OCI-M1 (cell line): ENCODE data around the gene KRTAP4-3.
A peak's percentile ranks its signal among the peaks of the same experiment; 100 is the strongest.
"Not testable (repeated sequence)": the region's sequence is repeated elsewhere in the genome, so short reads cannot be mapped to it uniquely, and the experiment has no call there.

Experiments used
- DNase-seq: peaks from one replicate; lab custom pipeline; 2025; lab: John Stamatoyannopoulos, UW

KRTAP4-3 gene

DNA sequence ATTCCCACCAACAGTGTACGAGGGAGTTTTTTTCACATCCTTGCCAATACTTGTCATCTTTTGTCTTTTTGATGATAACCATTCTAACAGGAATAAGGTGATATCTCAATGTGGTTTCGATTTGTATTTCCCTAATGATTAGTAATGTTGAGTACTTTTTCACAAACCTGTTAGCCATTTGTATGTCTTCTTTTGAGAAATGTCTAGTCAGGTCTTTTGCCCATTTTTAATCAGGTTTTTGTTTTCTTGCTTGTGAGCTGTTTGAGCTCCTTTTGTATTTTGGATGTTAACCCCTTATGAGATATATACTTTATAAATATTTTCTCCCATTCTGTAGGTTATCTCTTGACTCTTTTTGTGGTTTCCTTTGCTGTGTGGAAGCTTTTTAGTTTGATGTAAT lies 16.5 kb downstream of the KRTAP4-3 start:
- DNase-seq = no peak

DNA sequence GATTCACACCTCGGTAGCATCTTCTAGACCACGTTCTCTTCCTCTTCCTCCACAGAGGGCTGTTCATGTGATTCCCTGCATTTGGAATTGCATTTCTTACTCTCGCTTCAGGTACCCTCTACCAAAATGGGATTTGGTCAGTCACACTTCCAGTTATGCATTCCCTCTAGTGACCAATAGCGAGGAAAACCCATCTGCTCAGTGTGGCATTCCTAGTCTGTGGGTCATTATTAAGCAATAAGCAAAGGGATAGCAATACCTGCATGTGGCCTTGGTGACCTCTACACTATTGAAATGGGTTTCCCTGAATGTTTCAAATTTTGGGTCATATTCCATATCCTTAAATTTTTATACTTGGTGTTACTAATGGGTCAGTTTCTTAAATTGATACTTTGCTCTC lies 18.0 kb downstream of the KRTAP4-3 start:
- DNase-seq = no peak

DNA sequence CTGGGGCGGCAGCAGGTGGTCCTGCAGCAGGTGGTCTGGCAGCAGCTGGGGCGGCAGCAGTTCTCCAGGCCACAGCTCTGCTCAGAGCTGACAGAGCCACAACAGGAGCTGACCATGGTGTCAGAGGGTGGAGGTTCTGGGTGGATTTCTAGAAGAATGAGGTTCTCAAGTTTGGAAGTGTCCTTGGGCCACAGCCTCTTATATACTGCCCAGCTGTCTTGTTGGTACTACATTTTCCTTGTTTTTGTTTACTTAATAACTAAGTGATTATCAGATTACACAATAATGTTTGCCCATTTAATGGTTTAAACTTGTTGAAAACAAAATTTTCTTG lies 18.4 kb downstream of the KRTAP4-3 start, which contains the start of gene KRTAP4-5:
KRTAP4-5 (minus strand) TSS at position 174 of the 334 bp plus-strand sequence; CDS start at position 116, 58 bp downstream.
- DNase-seq = no peak

DNA sequence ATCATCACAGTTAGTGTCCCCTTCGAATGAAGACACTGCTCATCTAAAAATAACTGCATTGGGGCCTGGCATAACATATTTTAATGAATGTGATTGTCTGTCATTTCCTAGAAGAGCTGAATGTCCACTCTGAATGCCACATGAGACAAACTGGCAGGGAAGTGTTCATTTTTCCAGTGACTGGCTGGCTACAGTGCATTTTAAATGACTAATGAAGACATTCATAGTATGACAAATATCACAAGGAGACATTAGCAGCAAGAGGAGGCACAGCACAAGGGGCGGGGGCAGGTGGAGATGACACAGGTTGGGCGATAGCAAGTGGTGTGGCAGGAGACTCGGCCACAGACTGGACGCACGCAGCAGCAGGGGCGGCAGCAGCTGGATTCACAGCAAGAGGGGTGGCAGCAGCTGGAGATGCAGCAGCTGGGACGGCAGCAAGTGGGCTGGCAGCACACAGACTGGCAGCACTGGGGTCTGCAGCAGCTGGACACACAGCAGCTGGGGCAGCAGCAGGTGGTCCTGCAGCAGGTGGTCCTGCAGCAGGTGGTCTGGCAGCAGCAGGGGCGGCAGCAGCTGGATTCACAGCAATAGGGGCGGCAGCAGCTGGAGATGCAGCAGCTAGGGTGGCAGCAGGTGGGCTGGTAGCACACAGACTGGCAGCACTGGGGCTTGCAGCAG lies 18.9 kb downstream of the KRTAP4-3 start:
- not testable (repeated sequence) for DNase-seq

DNA sequence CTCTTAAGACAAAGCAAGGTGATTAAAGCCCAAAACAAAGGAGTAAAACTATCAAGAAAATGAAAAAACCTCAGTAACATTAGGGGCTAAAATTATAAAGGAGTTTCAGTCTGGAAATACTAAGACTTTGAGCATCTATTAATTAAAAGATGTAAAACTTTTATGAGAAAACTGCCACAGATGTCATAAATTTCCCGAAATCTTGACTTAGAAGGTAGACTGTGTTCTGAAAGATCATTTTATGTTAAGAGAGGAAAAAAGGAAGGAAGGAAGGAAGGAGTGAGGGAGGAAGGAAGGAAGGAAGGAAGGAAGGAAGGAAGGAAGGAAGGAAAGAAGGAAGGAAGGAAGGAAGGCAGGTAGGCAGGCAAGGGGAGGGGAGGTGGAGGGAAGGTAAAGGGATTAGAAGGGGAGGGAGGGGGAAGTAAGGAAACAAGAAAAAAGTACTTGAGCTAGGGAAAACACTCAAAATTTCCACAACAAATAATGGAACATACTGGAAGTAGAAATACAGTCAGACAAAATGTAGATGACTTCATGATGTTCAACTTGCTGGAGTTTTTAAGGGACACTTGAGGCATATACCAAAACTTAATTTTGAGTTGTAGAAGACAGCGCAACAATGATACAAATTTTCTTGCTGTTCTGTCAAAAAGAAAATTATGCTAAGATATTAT lies 20.4 kb downstream of the KRTAP4-3 start:
- DNase-seq = no peak

DNA sequence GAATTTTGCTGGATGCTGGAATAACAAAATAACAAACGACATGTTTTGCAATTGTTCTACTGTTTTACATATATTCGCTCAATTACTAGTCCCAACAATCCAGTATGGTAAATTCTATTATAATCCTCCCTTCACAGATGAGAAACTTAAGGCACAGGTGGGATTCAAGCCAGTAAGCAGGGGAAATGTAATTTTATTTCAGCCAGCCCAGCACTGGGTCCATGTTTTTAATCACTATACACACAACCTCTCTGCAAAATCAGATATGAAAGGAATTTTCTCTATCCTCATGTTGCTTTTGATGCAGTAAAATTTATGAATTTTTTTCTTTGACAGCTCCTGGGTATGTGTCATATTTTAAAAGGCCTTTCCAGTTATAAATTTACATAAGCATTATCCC lies 22.8 kb downstream of the KRTAP4-3 start:
- no peak for DNase-seq

DNA sequence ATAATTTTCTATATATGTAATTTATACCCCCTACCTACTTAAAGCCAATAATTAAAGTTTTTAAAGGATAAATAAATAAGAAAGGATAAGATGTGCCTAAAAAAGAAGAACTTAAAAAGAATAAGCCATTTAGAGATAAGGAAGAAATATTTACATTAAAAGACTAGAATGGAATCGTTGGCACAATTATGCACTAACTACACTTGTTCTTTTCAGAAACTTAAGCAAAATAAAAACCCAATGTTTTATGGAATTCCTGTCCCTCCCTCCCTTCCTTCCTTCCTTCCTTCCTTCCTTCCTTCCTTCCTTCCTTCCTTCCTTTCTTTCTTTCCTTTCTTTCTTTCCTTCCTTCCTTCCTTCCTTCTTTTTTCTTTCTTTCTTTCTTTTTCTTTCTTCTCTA lies 23.2 kb downstream of the KRTAP4-3 start:
- DNase-seq = no peak

DNA sequence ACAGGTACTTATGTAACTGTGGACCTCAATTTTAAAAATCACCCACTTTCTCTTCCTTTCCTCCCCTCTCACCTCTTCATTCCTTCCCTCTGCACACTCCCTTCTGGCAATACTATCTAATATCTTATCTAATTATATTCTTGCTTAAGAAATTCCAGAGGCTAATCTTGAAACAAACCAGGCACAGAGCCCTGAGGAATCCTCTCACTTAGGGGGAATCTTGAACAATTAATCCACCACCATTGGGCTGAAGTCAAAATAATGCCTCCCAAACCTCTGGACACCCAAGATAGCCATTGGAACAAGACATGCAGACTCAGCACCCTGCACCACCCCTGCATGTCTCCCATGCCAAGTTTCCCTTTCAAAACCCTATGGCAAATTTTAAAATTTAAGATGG lies 26.7 kb downstream of the KRTAP4-3 start:
- DNase-seq = no peak

DNA sequence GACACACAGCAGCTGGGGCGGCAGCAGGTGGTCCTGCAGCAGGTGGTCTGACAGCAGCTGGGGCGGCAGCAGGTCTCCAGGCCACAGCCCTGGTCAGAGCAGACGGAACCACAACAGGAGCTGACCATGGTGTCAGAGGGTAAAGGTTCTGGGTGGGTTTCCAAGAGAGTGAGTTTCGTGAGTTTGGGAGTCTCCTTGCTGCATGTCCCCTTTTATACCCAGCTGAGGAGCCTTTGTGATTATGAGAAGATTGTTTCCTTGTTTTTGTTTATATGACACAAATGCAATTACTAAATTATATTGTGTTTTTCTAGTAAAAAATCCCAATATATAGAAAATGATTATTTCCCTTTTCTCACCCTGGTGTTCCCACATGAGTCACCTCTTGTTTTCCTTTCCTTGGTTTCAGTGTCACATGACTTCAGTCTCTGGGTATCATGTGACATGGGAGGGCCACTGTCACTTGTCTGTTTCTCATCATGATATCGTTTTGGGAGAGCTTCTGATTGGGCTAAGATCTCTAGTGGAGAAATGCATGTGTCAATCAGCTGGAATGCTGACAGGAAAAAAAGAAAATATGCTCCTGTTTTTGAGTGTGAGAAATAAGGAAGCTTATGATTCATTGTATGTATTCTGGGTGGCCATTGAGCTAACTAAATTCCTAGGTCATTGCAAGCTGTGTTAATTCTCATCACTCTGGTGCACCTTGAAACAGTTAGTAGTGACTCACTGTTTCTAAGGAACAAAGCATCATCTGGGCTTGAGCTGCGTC lies 27.5 kb downstream of the KRTAP4-3 start, which contains the start of gene KRTAP4-6:
KRTAP4-6 (minus strand) TSS at position 185 of the 772 bp plus-strand sequence; CDS start at position 128, 57 bp downstream.
- DNase-seq = no peak

DNA sequence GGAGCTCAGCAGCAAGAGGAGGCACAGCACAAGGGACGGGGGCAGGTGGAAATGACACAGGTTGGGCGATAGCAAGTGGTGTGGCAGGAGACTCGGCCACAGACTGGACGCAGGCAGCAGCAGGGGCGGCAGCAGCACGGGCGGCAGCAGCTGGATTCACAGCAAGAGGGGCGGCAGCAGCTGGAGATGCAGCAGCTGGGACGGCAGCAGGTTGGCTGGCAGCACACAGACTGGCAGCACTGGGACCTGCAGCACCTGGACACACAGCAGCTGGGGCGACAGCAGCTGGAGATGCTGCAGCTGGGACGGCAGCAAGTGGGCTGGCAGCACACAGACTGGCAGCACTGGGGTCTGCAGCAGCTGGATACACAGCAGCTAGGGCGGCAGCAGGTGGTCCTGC lies 28.2 kb downstream of the KRTAP4-3 start:
- not testable (repeated sequence) for DNase-seq

DNA sequence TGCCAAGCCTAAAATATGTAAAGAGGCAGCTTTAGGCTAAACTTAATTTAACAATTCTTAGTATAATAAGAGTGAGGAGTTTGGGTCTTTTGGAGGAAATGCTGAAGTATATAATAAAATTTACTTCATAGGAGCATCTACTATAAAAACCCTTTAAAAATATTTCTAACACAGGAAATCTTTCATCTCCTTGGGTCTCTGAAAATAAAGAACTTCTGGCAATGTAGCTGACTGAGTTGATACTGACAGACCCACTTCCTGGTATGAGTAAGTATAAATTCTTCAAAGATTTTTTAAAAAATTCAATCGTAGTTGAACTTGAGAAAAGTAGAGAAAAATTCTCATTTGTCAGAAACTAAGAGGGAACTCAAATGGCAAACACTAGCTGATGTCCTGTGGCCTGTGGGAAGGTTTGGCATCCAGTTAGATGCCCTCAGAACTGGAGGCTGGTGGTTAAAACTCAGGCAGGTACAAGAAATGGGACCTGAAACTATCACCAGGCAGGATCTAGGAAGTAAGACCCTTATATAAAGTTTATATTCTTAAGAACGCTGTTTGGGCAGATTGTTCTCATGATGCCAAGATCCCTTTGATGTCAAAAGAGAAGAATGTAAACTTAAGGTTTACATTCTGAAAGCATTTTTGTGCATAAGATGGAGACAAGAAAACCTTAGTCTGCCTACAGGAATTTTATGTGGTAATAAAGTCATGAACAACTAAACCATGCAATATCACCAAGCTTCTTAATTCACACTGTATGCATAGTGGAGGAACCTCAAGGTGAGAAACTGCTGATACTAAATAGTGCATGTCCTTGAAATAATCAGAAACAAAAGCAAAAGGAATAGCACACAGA lies 33.9 kb downstream of the KRTAP4-3 start:
- no peak for DNase-seq

DNA sequence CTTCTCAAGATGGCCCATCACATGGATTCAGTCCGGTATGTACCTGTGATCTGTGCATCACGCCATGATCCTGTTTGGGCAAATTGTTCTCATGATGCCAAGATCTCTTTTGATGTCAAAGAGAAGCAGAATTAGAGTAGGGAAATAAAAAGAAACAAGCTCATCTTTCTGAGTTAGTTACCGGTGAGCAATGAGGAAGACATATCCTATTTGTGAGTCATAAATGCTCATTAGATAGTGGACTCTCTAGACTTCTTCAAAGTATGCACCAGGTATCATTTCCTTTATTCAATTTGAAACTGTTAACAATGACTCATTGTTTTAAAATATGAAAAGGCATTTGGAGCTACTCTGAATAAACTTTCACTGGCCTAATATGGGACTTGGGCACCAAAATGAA lies 36.0 kb downstream of the KRTAP4-3 start:
- no peak for DNase-seq

DNA sequence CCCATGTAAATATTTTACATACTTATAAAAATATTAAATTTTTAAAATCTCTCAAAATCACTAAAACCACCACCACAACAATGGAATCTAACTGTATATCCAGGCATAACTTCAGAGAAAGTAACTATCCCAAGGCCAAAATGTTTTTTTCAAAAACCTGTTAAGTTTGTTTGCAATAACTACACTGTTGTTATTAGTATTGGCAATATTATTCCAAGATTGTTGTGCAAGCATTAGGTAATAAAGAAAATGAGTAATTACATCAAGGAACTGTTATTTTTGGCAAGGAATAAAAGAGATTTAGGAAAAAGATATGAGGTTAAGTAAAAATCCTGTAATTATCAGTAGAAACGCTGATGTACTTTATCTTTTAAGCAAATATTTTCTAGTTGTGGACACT lies 40.6 kb downstream of the KRTAP4-3 start:
- DNase-seq = no peak

DNA sequence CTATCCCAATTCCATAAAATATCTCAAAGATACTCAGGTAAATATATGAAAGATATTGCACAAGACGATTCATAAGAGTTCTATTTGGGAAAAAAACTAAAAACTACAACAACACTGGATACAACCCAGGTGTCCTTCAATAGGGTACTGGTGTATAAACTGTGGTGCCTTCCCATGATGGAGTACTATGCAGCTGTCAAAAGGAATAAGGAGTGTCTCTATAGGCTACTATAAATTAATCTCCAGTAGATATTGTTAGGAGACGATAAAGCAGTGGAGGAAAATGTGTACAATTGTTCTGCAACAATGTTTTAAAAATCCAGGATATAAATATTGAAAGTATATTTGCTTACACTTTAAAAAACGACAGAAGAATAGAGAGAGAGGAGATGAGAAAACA lies 41.6 kb downstream of the KRTAP4-3 start:
- DNase-seq = no peak

DNA sequence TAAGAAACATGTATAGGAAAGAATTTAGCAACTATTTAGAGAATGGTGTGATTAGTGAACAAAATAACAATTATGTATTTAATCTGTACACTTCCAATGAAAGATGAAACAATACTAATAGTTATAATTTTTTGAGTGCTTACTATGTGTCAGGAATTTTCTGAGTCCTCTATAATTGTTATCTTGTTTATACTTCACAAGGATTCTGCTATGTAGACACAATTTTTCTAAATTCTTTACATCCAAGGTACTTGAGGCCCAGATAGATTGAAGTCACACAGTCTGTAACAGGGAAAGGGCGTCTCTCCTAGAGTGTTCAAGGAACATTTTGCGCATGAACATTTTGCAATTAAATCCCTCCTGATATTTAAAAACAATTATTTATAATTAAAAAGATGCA lies 43.0 kb downstream of the KRTAP4-3 start:
- DNase-seq = no peak

DNA sequence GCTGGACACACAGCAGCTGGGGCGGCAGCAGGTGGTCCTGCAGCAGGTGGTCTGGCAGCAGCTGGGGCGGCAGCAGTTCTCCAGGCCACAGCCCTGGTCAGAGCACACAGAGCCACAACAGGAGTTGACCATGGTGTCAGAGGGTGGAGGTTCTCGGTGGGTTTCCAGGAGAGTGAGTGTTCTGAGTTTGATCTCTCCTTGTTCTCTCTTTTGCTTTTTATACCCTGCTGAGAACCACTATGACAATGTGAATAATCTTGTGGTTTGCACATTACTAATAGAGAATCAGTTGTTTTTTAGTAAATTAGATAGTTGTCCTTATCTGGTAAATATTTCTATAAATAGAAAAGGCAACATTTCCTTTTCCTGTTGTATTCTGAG lies 44.0 kb downstream of the KRTAP4-3 start, which contains the start of gene KRTAP4-12:
KRTAP4-12 (minus strand) TSS at position 192 of the 381 bp plus-strand sequence; CDS start at position 132, 60 bp downstream.
- not testable (repeated sequence) for DNase-seq

DNA sequence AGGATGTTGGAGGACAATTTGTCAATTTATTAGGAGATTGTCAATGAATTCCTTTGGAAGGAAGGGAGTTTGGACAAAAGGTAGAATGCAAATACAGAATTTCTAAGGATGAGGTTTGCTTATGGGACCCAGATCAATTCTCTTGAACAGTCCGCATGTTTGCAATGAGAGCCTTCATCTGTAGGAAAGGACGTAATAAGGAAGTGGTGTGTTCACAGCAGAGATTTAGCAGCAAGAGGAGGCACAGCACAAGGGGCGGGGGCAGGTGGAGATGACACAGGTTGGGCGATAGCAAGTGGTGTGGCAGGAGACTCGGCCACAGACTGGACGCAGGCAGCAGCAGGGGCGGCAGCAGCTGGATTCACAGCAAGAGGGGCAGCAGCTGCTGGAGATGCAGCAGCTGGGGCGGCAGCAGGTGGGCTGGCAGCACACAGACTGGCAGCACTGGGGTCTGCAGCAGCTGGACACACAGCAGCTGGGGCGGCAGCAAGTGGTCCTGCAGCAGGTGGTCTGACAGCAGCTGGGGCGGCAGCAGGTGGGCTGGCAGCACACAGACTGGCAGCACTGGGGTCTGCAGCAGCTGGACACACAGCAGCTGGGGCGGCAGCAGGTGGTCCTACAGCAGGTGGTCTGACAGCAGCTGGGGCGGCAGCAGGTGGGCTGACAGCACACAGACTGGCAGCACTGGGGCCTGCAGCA lies 44.6 kb downstream of the KRTAP4-3 start:
- DNase-seq = not testable (repeated sequence)

DNA sequence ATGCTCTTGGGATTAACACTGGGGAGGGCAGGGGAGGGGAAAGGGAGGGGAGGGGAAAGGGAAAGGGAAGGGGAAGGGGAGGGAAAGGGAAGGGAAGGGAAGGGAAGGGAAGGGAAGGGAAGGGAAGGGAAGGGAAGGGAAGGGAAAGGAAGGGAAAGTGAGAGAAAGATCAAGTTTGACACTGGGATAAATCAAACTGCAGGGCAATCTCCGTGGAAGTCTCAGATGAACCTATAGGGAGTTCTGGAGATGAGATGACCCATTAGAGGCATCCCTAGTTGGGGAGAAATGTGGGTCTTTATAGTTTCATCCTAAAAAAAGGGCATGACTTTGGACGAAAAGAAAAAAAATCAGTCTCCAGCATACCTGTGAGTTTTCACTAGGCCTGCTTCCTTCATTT lies 46.3 kb downstream of the KRTAP4-3 start:
- DNase-seq = no peak

DNA sequence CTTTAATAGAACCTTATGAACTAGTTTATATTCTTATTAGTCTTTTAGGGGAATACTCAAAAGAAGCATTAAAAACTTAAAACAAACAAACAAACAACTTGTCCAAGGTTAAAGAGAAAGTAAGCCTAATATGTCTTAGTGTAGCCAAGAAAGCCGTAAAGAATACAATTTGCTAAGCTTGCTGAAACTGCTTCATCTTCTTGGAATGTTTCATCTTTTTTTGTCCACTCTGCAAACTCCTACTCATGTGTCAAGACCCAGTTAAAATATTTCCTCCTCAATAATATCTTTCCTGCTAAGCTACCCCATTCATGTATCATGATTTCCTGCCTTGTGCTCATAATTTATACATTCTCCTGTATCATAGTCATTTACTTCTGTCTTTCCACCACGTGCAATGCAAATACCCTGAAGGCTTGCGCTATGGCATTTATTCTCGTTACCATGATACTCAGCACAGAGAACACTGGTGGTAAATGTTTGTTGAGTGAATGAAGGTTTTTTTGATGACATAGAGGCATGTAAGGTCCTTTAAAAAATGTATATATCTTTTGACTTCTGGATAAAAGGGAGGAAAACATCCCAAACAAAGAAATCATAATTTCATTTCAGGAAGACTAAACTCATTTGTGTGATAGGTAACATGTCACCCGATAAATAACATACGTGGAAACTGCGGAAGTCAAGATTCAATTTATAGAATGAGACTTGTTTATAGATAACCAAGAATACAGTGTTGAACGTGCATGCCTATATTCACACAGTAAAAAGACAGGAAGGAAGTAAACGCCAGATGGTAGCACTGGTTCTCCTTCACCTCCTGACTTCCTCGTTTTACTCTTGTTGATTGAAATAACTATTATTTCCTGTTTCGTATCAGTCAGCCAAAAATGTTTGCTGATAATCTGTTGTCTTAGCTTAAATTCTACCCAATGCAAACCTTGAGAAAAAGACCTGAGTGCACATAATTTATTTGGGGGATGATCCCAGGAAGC lies 48.0 kb downstream of the KRTAP4-3 start:
- peak; percentile 11 for DNase-seq

DNA sequence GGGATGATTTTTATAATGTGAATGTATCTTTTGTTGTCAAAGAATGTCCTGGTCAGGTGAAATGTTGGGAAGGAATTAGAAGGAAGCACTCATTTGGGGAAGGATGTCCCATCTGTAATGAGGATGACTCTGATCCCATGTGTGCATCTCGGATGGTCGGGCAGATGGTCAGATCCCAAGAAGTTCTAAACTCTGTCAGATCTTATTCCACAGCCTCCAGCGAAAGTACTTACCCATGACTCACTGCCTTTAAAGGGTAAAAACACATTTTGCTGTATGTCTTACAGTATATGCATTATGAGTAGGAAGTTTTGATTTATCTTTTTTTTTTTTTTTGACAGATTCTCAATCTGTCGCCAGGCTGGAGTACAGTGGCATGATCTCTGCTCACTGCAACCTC lies 49.3 kb downstream of the KRTAP4-3 start:
- no peak for DNase-seq
